KOPT-K1 (cell line): ENCODE results near the gene PLAAT3.
"Not testable (repeated sequence)": the region's sequence is repeated elsewhere in the genome, so short reads cannot be mapped to it uniquely, and the experiment has no call there.

Experiments
- H3K27ac ChIP-seq: fragments of 200-600 bp; sonication (generic); 2 replicates; pipeline ENCODE4 v1.5.1; 2016; ENCODE audit warnings: antibody characterized with exemption, mild to moderate bottlenecking, low read depth, low read length; ENCODE audit not compliant: poor library complexity, severe bottlenecking
- H3K36me3 ChIP-seq: fragments of 200-600 bp; sonication (generic); 2 replicates; pipeline ENCODE4 v1.5.1; 2017; ENCODE audit warnings: antibody characterized with exemption, mild to moderate bottlenecking, low read length, moderate library complexity; ENCODE audit not compliant: insufficient read depth
- H3K9me3 ChIP-seq: fragments of 200-600 bp; sonication (generic); 2 replicates; pipeline ENCODE4 v1.5.1; 2017; ENCODE audit warnings: antibody characterized with exemption, low read length, mild to moderate bottlenecking; ENCODE audit not compliant: insufficient read depth, poor library complexity, severe bottlenecking

The PLAAT3 gene

GRCh38 chr11:63548178-63548577, 66.1 kb downstream of the PLAAT3 start:
- Histone ChIP-seq H3K27ac (no peak overlapping the region), H3K9me3 (no peaks in the 10 kb centered on the region), H3K36me3 (peaks cover 10% of the 10 kb centered on the region; the same call in 1 of the 2 replicates)

GRCh38 chr11:63547061-63547460, 67.2 kb downstream of the PLAAT3 start:
- Histone ChIP-seq H3K9me3 (no peaks in the 10 kb centered on the region), H3K27ac (no peak overlapping the region), H3K36me3 (peaks cover 10% of the 10 kb centered on the region; the same call in 1 of the 2 replicates)

- no peak overlapping the region for H3K27ac ChIP-seq
- no peaks in the 10 kb centered on the region for H3K9me3 ChIP-seq
- peaks cover 10% of the 10 kb centered on the region; the same call in 1 of the 2 replicates for H3K36me3 ChIP-seq
These were observed 70.5 kb downstream of the PLAAT3 start for GRCh38 chr11:63543711-63544110.

GRCh38 chr11:63542506-63542905, 71.7 kb downstream of the PLAAT3 start:
- H3K36me3 ChIP-seq, result peaks cover 10% of the 10 kb centered on the region; the same call in 1 of the 2 replicates
- not testable (repeated sequence) for H3K9me3 ChIP-seq, H3K27ac ChIP-seq

- H3K27ac ChIP-seq, result peak overlapping the region; percentile 88
- H3K9me3 ChIP-seq, result no peaks in the 10 kb centered on the region
- no peaks in the 10 kb centered on the region for H3K36me3 ChIP-seq
These were observed 76.7 kb downstream of the PLAAT3 start for GRCh38 chr11:63537293-63538101.

GRCh38 chr11:63536669-63537292, 77.5 kb downstream of the PLAAT3 start, which contains the start of gene PLAAT4:
Gene PLAAT4, plus strand, starts transcription at chr11:63536808. Its CDS starts 61 bp downstream, at chr11:63536869.
- H3K9me3 ChIP-seq, result no peaks in the 10 kb centered on the region
- H3K36me3 ChIP-seq, result no peaks in the 10 kb centered on the region
- H3K27ac ChIP-seq, result peak within 1 kb of the TSS; percentile 88

GRCh38 chr11:63535734-63536133, 78.5 kb downstream of the PLAAT3 start:
- Histone ChIP-seq H3K36me3 (no peaks in the 10 kb centered on the region), H3K27ac (peak overlapping the region; percentile 88), H3K9me3 (no peaks in the 10 kb centered on the region)

GRCh38 chr11:63534895-63535461, 79.3 kb downstream of the PLAAT3 start:
- Histone ChIP-seq H3K36me3 (no peaks in the 10 kb centered on the region), H3K27ac (peak overlapping the region; percentile 88)

GRCh38 chr11:63534076-63534475, 80.2 kb downstream of the PLAAT3 start:
- no peaks in the 10 kb centered on the region for H3K9me3 ChIP-seq
- H3K27ac ChIP-seq, result no peak overlapping the region
- no peaks in the 10 kb centered on the region for H3K36me3 ChIP-seq

More at GRCh38 chr11:63534895-63535461, 79.3 kb downstream of the PLAAT3 start:
- H3K9me3 ChIP-seq, result no peaks in the 10 kb centered on the region

- H3K27ac ChIP-seq, result no peak overlapping the region
- H3K36me3 ChIP-seq, result no peaks in the 10 kb centered on the region
- H3K9me3 ChIP-seq, result no peaks in the 10 kb centered on the region
These were observed 81.3 kb downstream of the PLAAT3 start for GRCh38 chr11:63532799-63533475.

- peak overlapping the region; percentile 35 for H3K27ac ChIP-seq
- no peaks in the 10 kb centered on the region for H3K9me3 ChIP-seq
- no peaks in the 10 kb centered on the region for H3K36me3 ChIP-seq
These were observed 82.1 kb downstream of the PLAAT3 start for GRCh38 chr11:63532117-63532516.

- H3K9me3 ChIP-seq, H3K36me3 ChIP-seq: not testable (repeated sequence)
- peak overlapping the region; percentile 35 for H3K27ac ChIP-seq
These were observed 83.0 kb downstream of the PLAAT3 start for GRCh38 chr11:63531074-63531792.

- H3K9me3 ChIP-seq, result no peaks in the 10 kb centered on the region
- no peaks in the 10 kb centered on the region for H3K36me3 ChIP-seq
- no peak overlapping the region for H3K27ac ChIP-seq
These were observed 84.2 kb downstream of the PLAAT3 start for GRCh38 chr11:63530021-63530420.

GRCh38 chr11:63529373-63529772, 84.9 kb downstream of the PLAAT3 start:
- H3K27ac ChIP-seq, result not testable (repeated sequence)

More at GRCh38 chr11:63529373-63529772, 84.9 kb downstream of the PLAAT3 start:
- not testable (repeated sequence) for H3K9me3 ChIP-seq, H3K36me3 ChIP-seq
